Endothelial cell of umbilical vein (primary cell): Measurements from ENCODE around the gene SLC1A1.

Experiments
- EZH2 ChIP-seq: IDR thresholded peaks from 2 replicates; pipeline ENCODE4 v1.6.1; 2012; ENCODE audit warnings: borderline replicate concordance, low read depth, mild to moderate bottlenecking, moderate library complexity, low read length, inconsistent platforms; ENCODE audit not compliant: severe bottlenecking
- FOS ChIP-seq: IDR thresholded peaks from 2 replicates; pipeline ENCODE4 v1.6.1; 2011; ENCODE audit warnings: mild to moderate bottlenecking, low read length, moderate library complexity, borderline replicate concordance; ENCODE audit not compliant: insufficient read depth
- JUN ChIP-seq: IDR thresholded peaks from 2 replicates; pipeline ENCODE4 v1.6.1; 2011; ENCODE audit warnings: borderline replicate concordance, low read depth; ENCODE audit not compliant: insufficient read length, insufficient read depth
- POLR2A ChIP-seq: IDR thresholded peaks from 2 replicates; pipeline ENCODE4 v1.6.1; 2012; ENCODE audit warnings: low read depth, mild to moderate bottlenecking, control low read depth, low read length
- POLR2AphosphoS5 ChIP-seq: IDR thresholded peaks from 2 replicates; pipeline ENCODE4 v1.6.1; 2012; ENCODE audit warnings: low read depth, mild to moderate bottlenecking, control low read depth, low read length, moderate library complexity; ENCODE audit not compliant: insufficient read depth
- TF ChIP-seq, protein P1 (sequence below), 2 donors: IDR thresholded peaks; 1 replicate in 1 of 2; 2 replicates in 1 of 2; pipeline ENCODE4 v1.5.1; 2011; ENCODE audit warnings: low read length in 2 of 2, mild to moderate bottlenecking in 2 of 2, moderate library complexity in 2 of 2, control low read depth in 1 of 2, inconsistent platforms in 1 of 2, low read depth in 1 of 2; ENCODE audit not compliant: insufficient read depth in 1 of 2; ENCODE audit errors: extremely low read depth in 1 of 2

- no peak for TF ChIP-seq JUN
- TF ChIP-seq POLR2A, result no peak
- no peak for TF ChIP-seq FOS
- no peak for TF ChIP-seq POLR2AphosphoS5
- TF ChIP-seq, protein P1, sequence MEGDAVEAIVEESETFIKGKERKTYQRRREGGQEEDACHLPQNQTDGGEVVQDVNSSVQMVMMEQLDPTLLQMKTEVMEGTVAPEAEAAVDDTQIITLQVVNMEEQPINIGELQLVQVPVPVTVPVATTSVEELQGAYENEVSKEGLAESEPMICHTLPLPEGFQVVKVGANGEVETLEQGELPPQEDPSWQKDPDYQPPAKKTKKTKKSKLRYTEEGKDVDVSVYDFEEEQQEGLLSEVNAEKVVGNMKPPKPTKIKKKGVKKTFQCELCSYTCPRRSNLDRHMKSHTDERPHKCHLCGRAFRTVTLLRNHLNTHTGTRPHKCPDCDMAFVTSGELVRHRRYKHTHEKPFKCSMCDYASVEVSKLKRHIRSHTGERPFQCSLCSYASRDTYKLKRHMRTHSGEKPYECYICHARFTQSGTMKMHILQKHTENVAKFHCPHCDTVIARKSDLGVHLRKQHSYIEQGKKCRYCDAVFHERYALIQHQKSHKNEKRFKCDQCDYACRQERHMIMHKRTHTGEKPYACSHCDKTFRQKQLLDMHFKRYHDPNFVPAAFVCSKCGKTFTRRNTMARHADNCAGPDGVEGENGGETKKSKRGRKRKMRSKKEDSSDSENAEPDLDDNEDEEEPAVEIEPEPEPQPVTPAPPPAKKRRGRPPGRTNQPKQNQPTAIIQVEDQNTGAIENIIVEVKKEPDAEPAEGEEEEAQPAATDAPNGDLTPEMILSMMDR (IDR thresholded peaks at IDR 0.05; ENCODE audit: extremely low read depth in 1 of 2, insufficient read depth in 1 of 2, low read depth in 1 of 2, low read length in 2 of 2), result no peak
- TF ChIP-seq EZH2, result no peak
Observed at GRCh38 chr9:4581035-4581760, 90.9 kb downstream of the SLC1A1 start.
